DND-41 (cell line): Measurements from ENCODE around the gene FGG.

Source experiments
- ATAC-seq: fragments of 200-7000 bp; cut with Tn5 transposase; 3 replicates; pipeline ENCODE4 v1.9.1; 2021; ENCODE audit warnings: low read depth; ENCODE audit not compliant: insufficient read depth
- DNase-seq: peaks from one replicate; pipeline ENCODE4 v3.0.0-alpha.2; 2020
- H2AFZ ChIP-seq: 2 replicates; pipeline ENCODE4 v1.6.0; 2012; ENCODE audit warnings: low read depth, low read length
- H3K27ac ChIP-seq: 2 replicates; pipeline ENCODE4 v1.5.1; 2012; ENCODE audit warnings: low read length, inconsistent platforms
- H3K27me3 ChIP-seq: fragments of 200-600 bp; sonication (generic); 2 replicates; pipeline ENCODE4 v1.6.0; 2012; ENCODE audit warnings: low read length, mild to moderate bottlenecking, inconsistent platforms; ENCODE audit not compliant: insufficient read depth, poor library complexity
- H3K36me3 ChIP-seq: 2 replicates; pipeline ENCODE4 v1.5.1; 2012; ENCODE audit warnings: low read length, inconsistent platforms; ENCODE audit not compliant: insufficient read depth
- H3K4me1 ChIP-seq: 2 replicates; pipeline ENCODE4 v1.5.1; 2012; ENCODE audit warnings: mild to moderate bottlenecking, low read length; ENCODE audit not compliant: insufficient read depth
- H3K4me2 ChIP-seq: 2 replicates; pipeline ENCODE4 v1.6.0; 2012; ENCODE audit warnings: mild to moderate bottlenecking, moderate library complexity, low read length, inconsistent platforms; ENCODE audit not compliant: insufficient read depth
- H3K4me3 ChIP-seq, 2 experiments: fragments of 200-600 bp in 1 of 2; shearing (Covaris generic) in 1 of 2; 2 replicates each; pipeline ENCODE4 v1.5.1; 2012 to 2016; ENCODE audit warnings: inconsistent platforms in 2 of 2, low read length in 2 of 2, mild to moderate bottlenecking in 2 of 2, low read depth in 1 of 2, moderate library complexity in 1 of 2
- H3K79me2 ChIP-seq: 2 replicates; pipeline ENCODE4 v1.6.0; 2012; ENCODE audit warnings: low read length, inconsistent platforms; ENCODE audit not compliant: insufficient read depth
- H3K9ac ChIP-seq: 2 replicates; pipeline ENCODE4 v1.6.0; 2012; ENCODE audit warnings: low read depth, mild to moderate bottlenecking, inconsistent platforms, low read length, moderate library complexity
- H3K9me3 ChIP-seq: 2 replicates; pipeline ENCODE4 v1.5.1; 2012; ENCODE audit warnings: low read length, moderate library complexity, mild to moderate bottlenecking, inconsistent platforms; ENCODE audit not compliant: insufficient read depth, severe bottlenecking
- H4K20me1 ChIP-seq: 2 replicates; pipeline ENCODE4 v1.6.0; 2012; ENCODE audit warnings: low read length; ENCODE audit not compliant: insufficient read depth
- CTCF ChIP-seq: IDR thresholded peaks from 2 replicates; pipeline ENCODE4 v1.5.1; 2012; ENCODE audit warnings: borderline replicate concordance, low read length, moderate library complexity, mild to moderate bottlenecking; ENCODE audit not compliant: poor library complexity, severe bottlenecking; ENCODE audit errors: extremely low read depth
- EZH2 ChIP-seq: IDR thresholded peaks from 3 replicates; pipeline ENCODE4 v1.6.1; 2012; ENCODE audit warnings: borderline replicate concordance, low read depth, mild to moderate bottlenecking, moderate library complexity, low read length, inconsistent platforms; ENCODE audit not compliant: severe bottlenecking

FGG gene

DNA sequence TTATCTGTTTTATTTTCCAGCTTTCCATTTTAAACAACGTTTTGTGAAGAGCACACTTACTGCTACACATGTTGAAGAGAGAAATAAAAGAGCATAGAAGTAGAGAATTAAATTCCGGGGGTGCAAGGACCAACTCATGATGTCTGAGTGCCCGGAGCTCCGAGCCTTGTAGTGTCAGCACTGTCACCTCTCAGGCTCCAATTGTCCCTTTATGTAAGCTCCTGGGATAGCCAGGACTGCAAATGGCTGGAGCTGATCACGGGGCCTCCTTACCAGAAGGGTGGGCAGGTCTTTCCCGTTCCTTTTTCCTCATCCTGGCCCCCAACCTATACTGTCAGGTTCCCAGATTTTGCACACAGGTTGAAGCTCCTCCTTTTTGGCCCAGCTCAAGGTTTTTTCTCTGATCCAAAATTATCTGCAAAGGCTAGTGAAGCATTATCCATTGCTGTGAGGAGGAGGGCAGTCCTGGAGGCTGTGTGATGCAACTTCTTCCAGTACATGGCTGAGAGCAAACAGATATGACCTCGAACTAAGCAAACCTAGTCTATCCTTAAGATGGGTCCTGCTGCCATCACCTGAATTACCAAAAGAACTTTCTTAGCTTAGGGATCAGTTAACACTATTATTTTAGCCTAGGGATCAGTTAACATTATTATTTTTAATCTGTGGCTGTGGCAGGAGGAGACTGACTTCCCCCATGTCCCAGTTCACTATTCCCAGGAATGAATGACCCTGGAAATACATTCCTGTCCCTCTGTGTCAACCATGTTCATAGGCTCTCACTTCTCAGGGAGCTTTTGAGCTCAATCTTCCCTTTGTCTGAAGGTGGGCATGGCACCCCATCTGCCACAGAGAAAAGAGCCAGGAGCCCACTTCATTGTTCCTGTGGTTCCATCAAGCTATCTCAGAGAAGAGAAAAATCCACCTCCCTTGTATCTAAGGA, at the start of gene FGG:
Gene FGG (minus strand): TSS at position 185 of the 943 bp plus-strand sequence. CDS start 47 bp downstream, at position 138.
- Histone ChIP-seq H3K79me2 (no peaks in the 10 kb centered on the region), H4K20me1 (no peaks in the 10 kb centered on the region), H3K4me2 (no peak within 1 kb of the TSS), H3K27me3 (peaks cover 6% of the 10 kb centered on the region), H3K4me3 (no peak within 1 kb of the TSS), H3K4me1 (no peaks in the 10 kb centered on the region), H3K9me3 (no peaks in the 10 kb centered on the region), H3K36me3 (no peaks in the 10 kb centered on the region), H3K27ac (no peak within 1 kb of the TSS), H3K9ac (no peak within 1 kb of the TSS), H2AFZ (no peak within 1 kb of the TSS)
- no peak for ATAC-seq
- DNase-seq = no peak
- no peak for TF ChIP-seq EZH2
- no peak for TF ChIP-seq CTCF

DNA sequence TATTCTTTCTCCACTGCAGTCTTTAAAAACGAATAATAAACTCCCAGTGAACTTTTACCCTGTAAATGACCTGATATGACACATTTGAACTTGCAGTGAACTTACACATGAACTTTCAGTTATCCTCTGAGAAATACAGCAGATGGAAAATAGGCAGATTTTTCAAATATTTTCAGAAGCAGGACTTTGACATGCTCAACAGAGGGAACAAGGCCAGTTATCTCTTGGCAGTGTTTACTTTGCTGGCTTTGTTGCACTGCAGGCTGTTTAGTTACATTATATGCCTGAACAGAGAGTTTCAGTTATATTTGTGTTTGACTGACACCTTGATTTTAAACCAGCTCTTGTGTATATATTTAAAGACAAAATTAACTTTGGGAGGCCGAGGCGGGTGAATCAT, 47.6 kb upstream of the FGG start:
- no peak for ATAC-seq
- no peaks in the 10 kb centered on the region for H3K4me1 ChIP-seq
- no peaks in the 10 kb centered on the region for H3K36me3 ChIP-seq
- no peaks in the 10 kb centered on the region for H3K27me3 ChIP-seq
- no peak overlapping the region for H3K4me3 ChIP-seq
- TF ChIP-seq CTCF = no peak
- TF ChIP-seq EZH2 = no peak
- no peaks in the 10 kb centered on the region for H4K20me1 ChIP-seq
- H3K79me2 ChIP-seq = no peaks in the 10 kb centered on the region
- no peak for DNase-seq
- H2AFZ ChIP-seq = no peak overlapping the region
- H3K27ac ChIP-seq = no peak overlapping the region
- no peak overlapping the region for H3K4me2 ChIP-seq
- H3K9me3 ChIP-seq = no peaks in the 10 kb centered on the region
- H3K9ac ChIP-seq = no peak overlapping the region

DNA sequence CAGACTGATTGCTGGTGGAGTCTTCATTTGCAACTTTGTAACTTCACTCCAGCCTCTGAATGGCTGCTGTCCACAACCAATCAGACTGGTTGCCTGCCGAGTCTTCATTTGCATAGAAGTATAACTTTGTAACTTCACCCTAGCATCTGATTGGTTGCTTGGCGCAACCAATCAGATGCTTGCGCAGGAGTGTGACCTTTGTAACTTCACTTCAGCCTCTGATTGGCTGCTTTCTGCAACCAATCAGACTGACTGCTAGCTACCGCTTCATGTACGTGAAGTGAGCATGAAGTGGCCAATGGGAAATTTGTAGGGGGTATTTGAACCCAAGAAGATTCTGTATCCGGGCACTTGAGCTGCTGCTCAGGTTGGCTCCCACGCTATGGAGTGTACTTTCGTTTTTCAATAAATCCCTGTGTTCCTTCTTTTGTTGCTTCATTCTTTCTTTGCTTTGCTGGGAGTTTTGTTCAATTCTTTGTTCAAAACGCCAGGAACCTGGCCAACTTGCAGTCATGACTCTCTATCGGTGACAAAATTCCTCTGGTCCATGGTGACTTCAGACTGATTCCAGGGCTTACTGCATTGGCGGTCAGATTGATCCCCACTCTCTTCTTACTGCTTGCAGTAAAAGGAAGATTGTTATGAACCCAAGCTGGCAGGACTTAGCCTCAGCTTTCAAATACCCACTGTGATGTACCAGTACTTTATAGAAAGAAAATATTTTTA, 46.4 kb upstream of the FGG start:
- no peak for TF ChIP-seq EZH2
- TF ChIP-seq CTCF = no peak

More for the DNA sequence above, 46.4 kb upstream of the FGG start:
- Histone ChIP-seq H3K9ac (no peak overlapping the region), H3K4me2 (no peak overlapping the region), H3K9me3 (no peaks in the 10 kb centered on the region), H3K36me3 (no peaks in the 10 kb centered on the region), H2AFZ (no peak overlapping the region), H3K27me3 (no peaks in the 10 kb centered on the region), H3K27ac (no peak overlapping the region), H3K4me3 (no peak overlapping the region), H3K79me2 (no peaks in the 10 kb centered on the region), H4K20me1 (no peaks in the 10 kb centered on the region), H3K4me1 (no peaks in the 10 kb centered on the region)
- no peak for ATAC-seq
- DNase-seq = no peak
